Common myeloid progenitor, CD34-positive (primary cell): ENCODE data around the gene CHST15.

Experiments used
- CTCF ChIA-PET: fragments of 350-600 bp; sonication (Branson Sonifier 250); formaldehyde crosslinking; loops from one replicate; lab custom pipeline; 2021; ENCODE audit warnings: antibody characterized with exemption; lab: Charles Lee
- POLR2A ChIA-PET: fragments of 350-600 bp; sonication (Branson Sonifier 250); formaldehyde crosslinking; loops from one replicate; lab custom pipeline; 2021; ENCODE audit warnings: antibody characterized with exemption; lab: Charles Lee
- DNase-seq, 3 donors: peaks; one replicate each; pipeline versions ENCODE4 v3.0.0 to v3.0.0-alpha.2; 2013
- H3K27ac ChIP-seq, 2 experiments: 1 replicate in 1 of 2; 2 replicates in 1 of 2; pipeline ENCODE4 v1.7.0; 2013; ENCODE audit warnings: inconsistent platforms in 2 of 2, low read length in 2 of 2, mild to moderate bottlenecking in 2 of 2, low read depth in 1 of 2, moderate library complexity in 1 of 2; ENCODE audit not compliant: severe bottlenecking in 2 of 2, insufficient read depth in 1 of 2, poor library complexity in 1 of 2
- H3K27me3 ChIP-seq, 5 experiments: replicated peaks in 2 of 5; 1 replicate in 3 of 5; 2 replicates in 2 of 5; pipeline versions ENCODE4 v1.6.1 to v1.7.0; 2013; ENCODE audit warnings: low read length in 4 of 5, mild to moderate bottlenecking in 2 of 5, moderate library complexity in 2 of 5, inconsistent platforms in 1 of 5; ENCODE audit not compliant: insufficient read depth in 5 of 5, control insufficient read depth in 4 of 5
- H3K36me3 ChIP-seq, 4 experiments: 1 replicate in 2 of 4; 2 replicates in 2 of 4; pipeline versions ENCODE4 v1.6.1 to v1.7.0; 2013; ENCODE audit warnings: low read length in 3 of 4, control low read depth in 1 of 4, mild to moderate bottlenecking in 1 of 4; ENCODE audit not compliant: control insufficient read depth in 4 of 4, insufficient read depth in 4 of 4
- H3K4me1 ChIP-seq, 4 experiments: 1 replicate in 3 of 4; 2 replicates in 1 of 4; pipeline versions ENCODE4 v1.6.1 to v1.7.1; 2013; ENCODE audit warnings: low read length in 3 of 4, mild to moderate bottlenecking in 3 of 4, control low read depth in 1 of 4, inconsistent platforms in 1 of 4, moderate library complexity in 1 of 4; ENCODE audit not compliant: control insufficient read depth in 4 of 4, insufficient read depth in 4 of 4; ENCODE audit errors: control extremely low read depth in 1 of 4
- H3K4me3 ChIP-seq, 7 experiments: 1 replicate in 4 of 7; 2 replicates in 3 of 7; pipeline versions ENCODE4 v1.5.1 to v1.7.0; 2013; ENCODE audit warnings: mild to moderate bottlenecking in 7 of 7, low read length in 6 of 7, moderate library complexity in 6 of 7, inconsistent platforms in 2 of 7, low read depth in 2 of 7, control low read depth in 1 of 7; ENCODE audit not compliant: insufficient read depth in 4 of 7, control insufficient read depth in 1 of 7; ENCODE audit errors: extremely low read depth in 1 of 7
- H3K9me3 ChIP-seq, 5 experiments: 1 replicate in 4 of 5; 2 replicates in 1 of 5; pipeline versions ENCODE4 v1.6.1 to v1.7.1; 2013; ENCODE audit warnings: low read length in 4 of 5, mild to moderate bottlenecking in 2 of 5, inconsistent platforms in 1 of 5, low read depth in 1 of 5, moderate library complexity in 1 of 5; ENCODE audit not compliant: control insufficient read depth in 4 of 5, insufficient read depth in 2 of 5; ENCODE audit errors: control extremely low read depth in 1 of 5
- WGBS: methylation state at CpG from one replicate; pipeline ENCODE4 v1.1.5; 2013; ENCODE audit not compliant: insufficient coverage; 5-methylcytosine and 5-hydroxymethylcytosine counted together

CHST15 gene

GRCh38 chr10:124019886-124020797 lies 73.3 kb downstream of the CHST15 start:
- no peaks in the 10 kb centered on the region for H3K9me3 ChIP-seq
- H3K4me1 ChIP-seq: peaks cover 0 to 3% (median under 1%) of the 10 kb centered on the region in 4 experiments
- ChIA-PET POLR2A (no interaction called here), CTCF (interaction anchor here (1.3 to 3.7 kb wide), 3 partner anchors 16 to 369 kb away, joined by 3 to 15 read pairs (median 3); no protein-coding TSS in a partner anchor)
- H3K4me3 ChIP-seq: no peak overlapping the region
- peaks cover 0 to 21% (median 1%) of the 10 kb centered on the region in 5 experiments for H3K27me3 ChIP-seq
- WGBS: 91% methylated on average over 11 of the region's 13 CpGs
- H3K27ac ChIP-seq: no peak overlapping the region
- H3K36me3 ChIP-seq: no peaks in the 10 kb centered on the region
- DNase-seq: no peak

- H3K36me3 ChIP-seq: no peaks in the 10 kb centered on the region
- peaks cover 0 to 2% (median 0%) of the 10 kb centered on the region in 5 experiments for H3K9me3 ChIP-seq
- H3K4me1 ChIP-seq: peaks cover 0 to 8% (median 5%) of the 10 kb centered on the region in 4 experiments
- no peak overlapping the region for H3K27ac ChIP-seq
- 97% methylated on average over 17 of the region's 19 CpGs for WGBS
- H3K4me3 ChIP-seq: no peak overlapping the region
- no peak for DNase-seq
- CTCF ChIA-PET: interaction anchor here (0.9 to 3.7 kb wide), 4 partner anchors 9 to 370 kb away, joined by 3 to 15 read pairs (median 4); no protein-coding TSS in a partner anchor
- POLR2A ChIA-PET: no interaction called here
- peaks cover 0 to 21% (median 1%) of the 10 kb centered on the region in 5 experiments for H3K27me3 ChIP-seq
Measured at GRCh38 chr10:124018886-124019525, 74.4 kb downstream of the CHST15 start.

GRCh38 chr10:124017729-124018128 lies 75.7 kb downstream of the CHST15 start:
- ChIA-PET POLR2A (no interaction called here), CTCF (interaction anchor here (1.3 kb wide), 1 partner anchor 10 kb away, joined by 3 read pairs; no protein-coding TSS in a partner anchor)
- DNase-seq: no peak
- 97% methylated on average over 3 of the region's 5 CpGs for WGBS
- Histone ChIP-seq H3K4me3 (no peak overlapping the region), H3K27ac (no peak overlapping the region), H3K9me3 (peaks cover 0 to 14% (median 9%) of the 10 kb centered on the region in 5 experiments), H3K27me3 (peaks cover 0 to 21% (median 1%) of the 10 kb centered on the region in 5 experiments), H3K4me1 (peaks cover 0 to 8% (median 5%) of the 10 kb centered on the region in 4 experiments), H3K36me3 (no peaks in the 10 kb centered on the region)

GRCh38 chr10:124016804-124017375 lies 76.5 kb downstream of the CHST15 start:
- no peak for DNase-seq
- Histone ChIP-seq H3K36me3 (no peaks in the 10 kb centered on the region), H3K27me3 (peaks cover 0 to 15% (median 1%) of the 10 kb centered on the region in 5 experiments), H3K27ac (no peak overlapping the region), H3K4me3 (no peak overlapping the region), H3K9me3 (peaks cover 0 to 19% (median 9%) of the 10 kb centered on the region in 5 experiments), H3K4me1 (peaks cover 0 to 8% (median 5%) of the 10 kb centered on the region in 4 experiments)
- ChIA-PET CTCF (interaction anchor here (0.7 to 1.6 kb wide), 2 partner anchors 15 to 21 kb away, joined by 3 to 7 read pairs; no protein-coding TSS in a partner anchor), POLR2A (no interaction called here)
- WGBS: 92% methylated on average over 9 of the region's 10 CpGs

- DNase-seq: no peak
- CTCF ChIA-PET: interaction anchor here (1.6 kb wide), 1 partner anchor 20 kb away, joined by 7 read pairs; no protein-coding TSS in a partner anchor
- Histone ChIP-seq H3K4me3 (no peak overlapping the region), H3K27me3 (peaks cover 0 to 10% (median 0%) of the 10 kb centered on the region in 5 experiments), H3K36me3 (no peaks in the 10 kb centered on the region), H3K4me1 (peaks cover 0 to 8% (median 5%) of the 10 kb centered on the region in 4 experiments), H3K27ac (no peak overlapping the region), H3K9me3 (peaks cover 0 to 19% (median 9%) of the 10 kb centered on the region in 5 experiments)
- 99% methylated on average over 9 of the region's 9 CpGs for WGBS
- POLR2A ChIA-PET: no interaction called here
Measured at GRCh38 chr10:124015991-124016390, 77.4 kb downstream of the CHST15 start.

- peaks cover 0 to 8% (median 5%) of the 10 kb centered on the region in 4 experiments for H3K4me1 ChIP-seq
- ChIA-PET CTCF (interaction anchor here (1.0 to 1.1 kb wide), 3 partner anchors 10 to 20 kb away, joined by 3 read pairs; no protein-coding TSS in a partner anchor), POLR2A (no interaction called here)
- H3K9me3 ChIP-seq: peaks cover 0 to 19% (median 9%) of the 10 kb centered on the region in 5 experiments
- H3K36me3 ChIP-seq: no peaks in the 10 kb centered on the region
- WGBS: 82% methylated on average over 12 of the region's 22 CpGs
- no peak overlapping the region for H3K27ac ChIP-seq
- H3K4me3 ChIP-seq: no peak overlapping the region
- H3K27me3 ChIP-seq: peaks cover 0 to 3% (median 0%) of the 10 kb centered on the region in 5 experiments
- DNase-seq: peak in 1 of 3 donors; percentile 23
Measured at GRCh38 chr10:124014416-124015154, 78.8 kb downstream of the CHST15 start.
